HL-60 (cell line): ENCODE results near the gene ZC3H7A.

Experiments used
- DNase-seq, 2 experiments: peaks; one replicate each; pipeline ENCODE4 v3.0.0-alpha.2; 2010 to 2020; ENCODE audit warnings: low read depth in 1 of 2, low spot score in 1 of 2
- H3K27ac ChIP-seq: fragments of 250-450 bp; sonication (Bioruptor Pico); replicated peaks from 2 replicates; pipeline ENCODE4 v1.5.1; 2020; ENCODE audit warnings: mild to moderate bottlenecking, moderate library complexity
- H3K27me3 ChIP-seq: fragments of 250-450 bp; sonication (Bioruptor Pico); 2 replicates; pipeline ENCODE4 v1.5.1; 2021; ENCODE audit warnings: mild to moderate bottlenecking, moderate library complexity; ENCODE audit not compliant: insufficient read depth, poor library complexity, severe bottlenecking
- H3K4me3 ChIP-seq: replicated peaks from 2 replicates; pipeline ENCODE4 v1.5.1; 2011; ENCODE audit warnings: mild to moderate bottlenecking, control low read depth, low read length; ENCODE audit not compliant: insufficient read depth
- CTCF ChIP-seq: IDR thresholded peaks from one replicate; pipeline ENCODE4 v1.5.1; 2011; ENCODE audit warnings: low read length, control low read depth, inconsistent platforms; ENCODE audit not compliant: insufficient read depth
- GABPA ChIP-seq: IDR thresholded peaks from 2 replicates; pipeline ENCODE4 v1.6.1; 2012; ENCODE audit warnings: low read depth
- POLR2AphosphoS5 ChIP-seq: IDR thresholded peaks from 2 replicates; pipeline ENCODE4 v1.6.1; 2012; ENCODE audit warnings: low read depth
- REST ChIP-seq: IDR thresholded peaks from 2 replicates; pipeline ENCODE4 v1.6.1; 2012; ENCODE audit warnings: low read depth; ENCODE audit not compliant: insufficient replicate concordance
- SPI1 ChIP-seq: IDR thresholded peaks from 2 replicates; pipeline ENCODE4 v1.6.1; 2012; ENCODE audit warnings: low read depth, mild to moderate bottlenecking, borderline replicate concordance
- long read RNA-seq: library from polyadenylated mRNA; unstranded; transcript quantifications from one replicate; pipeline ENCODE4 v2.0.0, GENCODE V29; 2020

ZC3H7A gene
- long read RNA-seq, transcript ZC3H7A-201 (23 exons, 3,825 nt): major isoform, 34 of 114 reads
- long read RNA-seq, partial matches to known transcripts: 62 of 114 reads
- long read RNA-seq, other reads (novel, unspliced or antisense): 17 of 114 reads

- TF ChIP-seq GABPA (no peak), SPI1 (no peak), CTCF (no peak), POLR2AphosphoS5 (peak; percentile 58), REST (peak; percentile 13)
- Histone ChIP-seq H3K4me3 (peak within 1 kb of the TSS; percentile 73), H3K27ac (peak within 1 kb of the TSS; percentile 91), H3K27me3 (no peaks in the 10 kb centered on the region)
- peak; percentile 94 to 95 for DNase-seq
These were observed at the start of gene ZC3H7A for GRCh38 chr16:11797166-11797956. ZC3H7A (minus strand) TSS chr16:11797258; CDS start chr16:11782354, 14,904 bp downstream.

GRCh38 chr16:11844499-11844898 lies 47.4 kb upstream of the ZC3H7A start:
- Histone ChIP-seq H3K27me3 (no peaks in the 10 kb centered on the region), H3K27ac (no peak overlapping the region), H3K4me3 (no peak overlapping the region)
- no peak for DNase-seq
- TF ChIP-seq SPI1 (no peak), POLR2AphosphoS5 (no peak; the same call in 1 of the 2 replicates), GABPA (no peak), REST (no peak), CTCF (no peak)

GRCh38 chr16:11843861-11844260 lies 46.8 kb upstream of the ZC3H7A start:
- no peak for TF ChIP-seq GABPA
- TF ChIP-seq POLR2AphosphoS5: no peak
- no peak for TF ChIP-seq SPI1
- TF ChIP-seq REST: no peak
- TF ChIP-seq CTCF: no peak

More at GRCh38 chr16:11843861-11844260, 46.8 kb upstream of the ZC3H7A start:
- no peak for DNase-seq
- H3K4me3 ChIP-seq: no peak overlapping the region
- no peaks in the 10 kb centered on the region for H3K27me3 ChIP-seq
- no peak overlapping the region for H3K27ac ChIP-seq
